NCI-H2196 treated with DMSO at 0.1 percent for 48 hours (cell line): ENCODE data around the gene FOXO1.

Experiments
- DNase-seq: peaks from one replicate; lab custom pipeline; 2025; ENCODE audit not compliant: unreplicated experiment; lab: John Stamatoyannopoulos, UW

Gene FOXO1

DNA sequence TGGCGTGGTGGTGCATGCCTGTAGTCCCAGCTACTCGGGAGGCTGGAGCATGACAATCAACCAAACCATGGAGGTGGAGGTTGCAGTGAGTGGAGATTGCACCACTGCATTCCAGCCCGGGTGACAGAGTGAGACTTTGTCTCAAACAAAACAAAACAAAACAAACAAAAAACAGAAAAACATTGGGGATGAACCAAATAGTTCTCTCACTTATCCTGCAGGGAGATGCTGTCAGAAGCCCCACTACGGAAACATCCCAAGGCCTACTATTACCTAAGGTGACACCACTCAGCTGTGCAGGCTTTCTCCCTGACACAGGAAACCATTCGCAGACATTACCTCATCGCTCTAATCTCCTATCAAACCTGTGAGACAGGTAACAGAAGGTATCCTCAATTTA lies 113.5 kb downstream of the FOXO1 start:
- no peak for DNase-seq

DNA sequence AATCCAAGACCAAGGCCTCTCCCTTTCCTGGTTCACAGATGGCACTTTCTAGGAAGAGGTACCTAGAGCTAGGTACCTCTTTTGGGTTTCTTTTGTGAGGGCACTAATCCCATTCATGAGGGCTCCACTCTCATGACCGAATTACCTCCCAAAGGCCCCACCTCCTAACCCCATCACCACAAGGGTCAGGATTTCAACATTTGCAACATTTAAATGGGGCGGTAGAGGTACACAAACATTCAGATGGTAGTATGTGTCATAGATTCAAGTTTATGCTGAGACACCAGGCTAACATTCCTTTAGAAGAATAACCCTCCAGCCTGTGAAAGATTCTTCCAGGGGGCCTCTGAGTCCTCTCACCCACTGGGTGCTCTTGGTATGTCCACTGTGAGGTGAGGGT lies 116.3 kb downstream of the FOXO1 start:
- no peak for DNase-seq

DNA sequence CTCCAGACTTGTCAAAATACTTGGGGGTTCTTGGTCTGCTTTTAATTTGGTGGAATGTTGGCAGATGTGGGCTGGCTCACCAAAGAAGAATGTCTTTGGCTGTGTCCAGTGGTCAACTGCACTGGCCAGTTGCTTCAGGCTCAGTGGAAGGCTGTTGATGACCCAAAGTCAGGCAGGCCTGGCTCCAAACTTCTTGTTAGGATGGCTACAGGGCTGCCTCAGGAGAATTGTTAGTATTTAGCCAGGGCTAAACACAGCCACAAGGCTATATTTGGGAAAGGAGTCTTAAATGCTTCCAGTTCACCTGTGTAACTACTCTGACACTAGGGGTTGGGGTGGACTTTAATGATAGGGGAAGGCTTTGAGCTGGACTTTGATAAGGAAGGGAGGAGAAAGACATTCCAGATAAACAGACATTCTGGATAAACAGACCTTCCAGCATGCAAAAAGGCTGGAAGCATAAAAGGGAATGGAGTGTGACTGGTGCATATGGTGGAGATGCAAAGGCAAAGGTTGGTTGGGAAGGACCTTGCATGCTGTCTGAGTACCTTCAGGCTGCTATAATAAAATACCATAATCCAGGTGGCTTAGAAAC lies 116.8 kb downstream of the FOXO1 start:
- DNase-seq: no peak

DNA sequence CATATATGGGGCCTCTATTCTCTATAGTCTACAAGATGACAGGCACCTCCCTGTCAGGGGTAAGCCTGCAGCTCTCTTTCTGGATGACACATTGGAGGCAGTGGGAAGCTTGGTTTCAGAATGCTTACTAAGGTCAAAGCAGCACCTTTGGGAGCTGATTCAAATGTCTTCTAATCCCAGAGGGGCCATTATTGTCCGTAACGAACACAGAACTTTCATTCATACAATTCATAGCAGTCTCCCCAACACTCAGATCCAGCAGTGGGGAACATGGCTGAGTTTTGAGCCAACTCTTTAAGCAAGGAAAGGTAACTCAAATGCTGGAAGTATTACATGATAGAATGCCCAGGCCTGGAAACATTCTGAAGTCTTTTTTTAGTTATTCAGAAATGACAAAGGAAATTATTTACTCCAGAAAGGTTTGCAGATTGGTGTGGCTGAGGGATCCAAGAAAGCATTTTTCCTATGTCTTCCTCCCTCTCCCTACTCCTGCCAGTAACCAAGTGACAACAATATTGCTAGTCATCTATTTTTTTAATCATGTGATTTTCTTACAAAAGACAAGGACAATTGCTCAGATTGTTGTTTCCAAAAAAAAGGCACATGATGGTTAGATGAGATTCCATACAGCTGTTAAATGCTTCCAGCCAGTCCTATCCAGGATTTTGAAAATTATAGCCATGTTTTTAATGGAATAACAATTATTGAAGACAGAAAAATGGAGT lies 118.7 kb downstream of the FOXO1 start:
- no peak for DNase-seq

DNA sequence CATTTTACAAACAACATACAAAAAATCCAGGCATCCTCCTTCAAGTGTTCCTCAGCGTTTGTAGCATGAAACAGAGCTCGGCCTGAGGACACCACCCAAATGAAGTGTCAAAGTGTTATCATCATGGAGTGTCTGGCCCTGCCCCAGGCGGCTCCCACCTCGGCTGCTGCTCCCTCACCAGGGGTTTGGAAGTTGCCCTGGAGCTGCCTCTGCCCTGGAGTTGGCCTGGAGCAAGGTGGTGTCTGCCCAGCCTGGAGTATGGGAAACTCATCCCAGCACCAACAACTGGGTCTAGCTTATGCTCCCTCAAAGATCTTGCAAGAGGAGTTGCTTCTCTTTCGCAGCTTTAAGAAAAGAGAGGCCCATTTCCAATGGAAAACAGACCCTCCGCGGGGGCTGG lies 120.4 kb downstream of the FOXO1 start:
- DNase-seq: no peak

DNA sequence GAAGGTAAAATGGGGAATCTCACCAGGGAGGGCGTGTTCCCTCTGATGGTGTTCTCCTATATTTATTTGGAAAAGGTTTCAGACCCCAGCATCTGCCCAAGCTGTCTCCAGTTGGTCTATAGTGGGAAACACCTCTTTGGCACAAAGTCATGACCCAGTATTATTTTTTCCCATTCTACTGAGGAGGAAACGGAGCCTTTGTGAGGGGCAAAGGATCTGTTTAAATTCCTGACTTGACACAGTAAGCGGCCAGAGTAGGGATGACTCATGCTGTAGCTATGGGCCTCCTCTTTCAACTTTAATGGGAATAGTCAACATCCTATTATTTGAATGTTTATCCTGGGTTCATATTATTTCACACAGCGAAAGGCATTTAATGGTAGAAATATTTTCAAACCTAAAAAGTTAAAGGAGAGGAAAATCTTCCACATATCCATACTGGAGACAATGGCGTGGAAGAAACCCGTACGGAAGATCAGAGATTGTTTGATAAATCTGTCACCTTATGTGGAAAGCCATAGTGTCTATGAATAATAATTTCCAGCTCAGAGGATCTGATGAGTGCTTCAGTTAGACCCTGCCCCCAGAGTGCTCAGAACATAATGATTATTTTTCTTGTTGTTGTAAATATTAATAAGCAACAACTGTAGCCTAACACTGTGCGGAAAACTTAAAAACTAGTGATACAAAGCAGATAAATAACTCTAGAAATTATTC lies 126.0 kb downstream of the FOXO1 start:
- DNase-seq: peak; percentile 2

DNA sequence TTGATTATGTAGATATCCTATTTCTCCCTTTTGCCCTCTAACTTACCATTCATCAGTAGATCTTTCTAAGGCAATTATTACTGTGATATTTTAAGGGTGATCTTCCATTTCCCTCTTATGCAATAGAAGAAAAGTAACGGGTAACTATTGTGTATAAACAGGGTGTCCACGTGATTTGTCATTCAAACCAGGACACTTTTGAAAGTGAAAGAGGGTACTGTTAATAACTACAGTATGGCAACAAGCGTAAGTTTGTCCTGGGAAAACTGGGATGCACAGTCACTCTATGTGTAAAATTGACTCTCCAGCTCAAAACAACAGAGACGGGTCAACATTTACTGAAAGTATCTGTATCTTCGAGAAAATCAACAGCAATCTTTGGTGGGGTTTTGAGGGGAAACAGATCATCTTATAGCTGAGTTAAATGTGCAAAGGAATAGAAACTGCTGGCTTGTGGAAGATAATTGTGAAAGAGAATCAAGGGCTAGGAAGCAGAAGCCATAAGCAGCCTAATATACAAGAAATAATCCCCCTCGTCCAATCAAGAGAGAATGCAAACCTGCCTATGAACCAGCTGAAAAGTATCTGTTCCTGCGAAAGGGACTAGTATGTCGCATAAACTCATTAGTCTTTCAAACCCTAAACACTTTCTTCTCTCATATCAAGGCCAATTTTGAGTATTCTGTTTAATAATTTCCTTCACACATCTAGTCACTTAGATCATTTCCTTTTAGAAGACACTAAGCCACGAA lies 126.7 kb downstream of the FOXO1 start:
- no peak for DNase-seq

DNA sequence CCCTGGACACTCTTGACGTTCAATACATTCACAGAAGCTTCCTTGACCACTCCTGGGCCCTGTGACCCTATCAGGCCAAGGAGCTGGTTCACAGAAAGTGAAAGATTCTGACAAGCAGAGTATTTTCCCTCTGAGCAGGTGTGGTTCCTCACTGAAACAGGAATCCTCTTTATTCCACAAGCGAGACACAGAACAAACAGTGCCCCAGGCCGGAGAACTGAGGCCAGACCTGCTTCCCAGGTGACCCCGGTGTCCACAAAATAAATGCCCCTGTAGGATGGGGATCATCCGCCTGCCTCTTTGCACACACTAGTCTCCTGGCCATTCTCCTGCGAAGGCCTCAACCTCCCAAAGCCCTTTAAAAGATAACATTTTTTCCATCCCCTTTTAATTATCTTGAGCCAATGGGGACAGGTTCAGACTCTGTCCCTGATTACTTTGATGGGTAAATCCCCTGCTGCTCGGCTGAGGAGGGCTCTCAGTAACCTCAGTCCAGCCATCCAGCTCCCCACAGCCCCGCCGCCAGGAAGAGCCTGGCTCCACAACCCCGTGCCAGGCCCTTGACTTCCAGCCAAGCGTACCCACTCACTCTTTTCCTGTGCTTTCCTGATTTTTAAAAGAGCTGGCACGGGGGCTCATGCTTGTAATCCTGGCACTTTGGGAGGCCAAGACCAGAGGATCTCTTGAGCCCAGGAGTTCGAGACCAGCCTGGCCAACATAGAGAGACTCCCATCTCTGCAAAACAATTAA lies 129.1 kb downstream of the FOXO1 start:
- DNase-seq: no peak

DNA sequence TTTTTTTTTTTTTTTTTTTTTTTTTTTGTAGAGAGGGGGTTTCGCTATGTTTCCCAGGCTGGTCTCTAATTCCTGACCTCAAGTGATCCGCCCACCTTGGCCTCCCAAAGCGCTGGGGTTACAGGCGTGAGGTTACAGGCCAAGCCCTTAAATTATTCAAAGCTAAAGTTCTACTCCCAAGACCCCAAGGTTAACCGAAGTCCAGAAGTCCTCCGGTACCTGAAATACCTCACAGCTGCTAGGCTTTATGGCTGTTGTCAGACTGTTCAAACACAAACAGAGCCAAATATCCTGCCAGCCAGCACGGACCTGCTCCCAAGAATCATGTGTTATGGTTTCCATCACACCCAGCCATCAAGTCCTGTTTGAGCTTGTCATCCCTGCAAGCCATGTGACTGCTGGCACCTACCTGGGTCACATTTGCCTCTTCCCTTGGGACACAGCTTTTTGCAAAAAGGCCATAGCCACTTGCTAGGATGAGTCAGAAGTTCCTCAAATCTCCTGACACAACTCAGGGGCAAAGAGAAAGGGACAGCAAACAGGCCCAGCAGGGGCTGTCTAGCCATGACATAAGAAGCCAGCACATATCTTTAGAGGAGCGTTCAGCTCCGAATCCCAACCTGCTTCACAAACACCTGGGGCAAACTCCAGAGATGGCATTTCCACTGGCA lies 129.9 kb downstream of the FOXO1 start:
- DNase-seq: peak; percentile 0

DNA sequence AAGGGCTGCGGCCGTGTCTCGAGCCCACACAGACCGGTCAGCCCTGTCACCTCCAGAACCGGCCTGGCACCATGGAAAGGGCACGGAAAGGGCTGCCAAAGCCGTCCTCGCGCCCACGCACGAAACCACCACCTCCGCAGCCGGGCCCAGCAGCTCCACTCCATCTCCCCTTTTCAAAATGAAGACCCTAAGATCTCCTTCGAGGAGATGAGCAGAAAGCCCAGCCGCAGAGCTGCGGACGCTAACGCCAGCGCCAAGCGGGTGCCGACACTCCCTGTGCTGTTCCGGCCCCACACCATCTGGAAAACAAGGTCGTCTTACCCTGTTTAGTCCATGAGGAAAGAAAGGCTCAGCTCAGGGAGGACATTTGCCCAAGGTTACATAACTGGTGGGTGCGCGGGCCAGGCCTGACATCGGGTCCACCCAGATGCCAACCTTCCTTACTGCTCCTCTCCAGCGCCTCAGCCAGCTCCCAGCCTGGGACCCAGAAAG lies 131.1 kb downstream of the FOXO1 start:
- DNase-seq: no peak

DNA sequence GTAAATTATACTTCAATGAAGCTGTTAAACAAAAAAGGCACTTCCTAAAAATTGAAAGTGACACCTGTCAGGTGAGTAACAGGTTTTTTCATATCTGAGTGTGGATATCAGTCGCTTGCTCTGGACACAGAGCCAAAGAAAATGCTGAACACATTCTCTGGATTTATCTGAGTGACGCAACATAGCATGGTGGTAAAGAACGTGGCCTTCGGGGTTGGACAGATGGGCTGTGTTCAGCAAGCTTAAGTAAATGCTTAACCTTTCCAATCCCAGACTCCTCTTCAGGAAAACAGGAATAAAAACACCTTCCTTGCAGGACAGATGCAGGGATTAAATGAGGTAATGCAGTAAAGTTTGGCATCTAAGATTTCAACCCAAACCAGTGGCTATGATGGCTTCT lies 132.0 kb downstream of the FOXO1 start:
- no peak for DNase-seq

DNA sequence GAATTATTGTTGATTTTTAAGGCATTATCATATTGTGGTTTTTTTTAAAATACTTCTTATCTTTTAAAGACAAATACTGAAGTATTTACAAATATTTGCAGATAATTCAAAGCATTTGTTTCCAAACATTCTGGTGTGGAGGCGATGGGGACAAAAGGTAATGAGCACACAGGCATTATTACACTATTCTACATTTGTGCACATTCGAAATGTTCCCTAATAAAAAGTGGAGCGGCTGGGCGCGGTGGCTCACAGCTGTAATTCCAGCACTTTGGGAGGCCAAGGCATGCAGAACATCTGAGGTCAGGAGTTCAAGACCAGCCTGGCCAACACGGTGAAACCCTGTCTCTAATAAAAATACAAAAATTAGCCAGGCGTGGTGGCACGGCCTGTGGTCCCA lies 133.4 kb downstream of the FOXO1 start:
- DNase-seq: no peak

DNA sequence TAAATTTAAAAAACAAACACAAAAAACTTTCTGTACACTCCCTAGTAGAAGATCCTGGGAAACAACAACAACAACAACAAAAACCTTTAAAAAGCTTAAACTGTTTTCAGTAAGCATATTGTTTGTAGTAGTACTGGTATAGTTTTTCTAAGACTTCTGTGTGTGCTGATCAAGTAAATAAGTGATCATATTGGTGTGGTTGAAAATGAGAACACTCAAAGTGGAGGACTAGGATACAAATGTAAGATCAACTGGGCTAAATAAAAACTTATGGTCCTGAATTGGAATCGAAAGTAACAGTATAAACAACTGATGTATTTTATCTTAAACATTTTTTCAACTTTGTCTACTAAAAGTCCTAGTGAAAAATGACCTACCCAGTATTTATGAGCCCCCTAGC lies 135.5 kb downstream of the FOXO1 start:
- no peak for DNase-seq

DNA sequence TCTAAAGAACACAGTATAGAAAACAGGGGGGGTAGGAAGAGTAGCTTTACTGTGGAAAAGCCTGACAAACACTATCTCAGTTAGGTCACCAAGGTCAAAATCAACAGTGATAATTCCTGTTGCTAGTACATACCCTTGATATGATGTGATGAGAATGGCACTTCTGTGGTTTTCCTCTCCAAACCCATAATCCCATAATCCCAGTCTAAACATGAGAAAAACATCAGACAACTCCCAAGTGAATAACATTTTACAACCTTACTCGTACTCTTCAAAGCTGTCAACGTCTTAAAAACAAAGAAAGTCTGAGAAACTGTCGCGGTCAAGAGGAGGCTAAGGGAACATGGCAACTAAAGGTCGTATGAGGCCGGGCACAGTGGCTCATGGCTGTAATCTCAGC lies 137.6 kb downstream of the FOXO1 start:
- DNase-seq: no peak

DNA sequence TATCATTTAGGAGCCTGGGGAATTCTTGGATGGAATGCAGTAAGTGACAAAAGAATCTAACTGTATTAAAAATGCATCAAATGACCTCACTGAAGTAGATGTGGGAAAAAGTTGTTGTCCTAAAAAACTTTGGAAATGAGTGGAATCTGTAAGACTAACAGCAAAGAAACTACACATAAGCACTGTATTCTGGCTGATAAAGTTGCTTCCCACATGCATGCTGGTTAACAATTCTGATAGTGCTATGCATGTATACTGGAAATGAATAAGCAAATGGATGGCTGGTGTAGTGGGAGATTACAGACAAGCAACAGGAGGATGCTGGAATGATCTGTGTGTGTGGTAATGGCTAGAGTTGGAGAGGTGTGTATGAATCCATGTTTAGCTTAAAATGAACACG lies 138.5 kb downstream of the FOXO1 start:
- no peak for DNase-seq

DNA sequence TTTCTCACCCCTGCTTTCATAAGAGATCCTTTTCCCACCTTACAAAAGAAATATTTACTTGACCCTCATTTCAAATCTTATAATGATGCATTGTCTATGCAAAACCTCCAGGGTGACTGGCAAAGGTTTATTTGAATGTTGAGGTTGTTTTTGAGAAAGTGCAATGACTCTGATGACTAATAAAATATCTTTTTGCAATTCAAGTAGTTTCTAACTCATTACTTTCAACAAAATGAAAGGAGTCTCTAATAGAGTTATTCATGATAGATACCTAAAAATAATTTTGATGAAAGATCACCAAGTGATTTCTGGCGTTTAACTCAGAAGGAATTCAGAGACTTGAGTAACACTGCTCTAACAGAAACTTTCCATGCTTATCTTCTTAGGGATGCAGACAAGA lies 144.2 kb downstream of the FOXO1 start:
- no peak for DNase-seq

DNA sequence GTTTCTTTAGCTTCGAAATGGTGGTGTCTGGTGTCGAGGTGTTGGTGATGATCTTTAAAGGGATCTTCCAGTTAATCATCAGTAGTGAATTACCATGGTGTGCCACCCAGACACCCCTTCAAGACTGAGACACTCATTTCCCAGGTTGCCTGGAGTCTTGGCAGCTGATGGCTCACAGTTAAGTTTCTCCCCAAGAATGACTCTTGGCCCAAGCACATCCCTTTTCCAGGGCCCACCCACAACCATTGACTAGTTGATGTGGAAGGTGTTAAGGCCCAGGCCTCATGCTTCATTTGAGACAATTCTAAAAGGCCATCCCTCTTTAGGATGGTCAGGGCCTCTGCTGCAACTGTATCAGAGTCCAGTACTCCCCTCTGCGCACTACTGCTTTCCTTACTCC lies 145.5 kb downstream of the FOXO1 start:
- DNase-seq: no peak

DNA sequence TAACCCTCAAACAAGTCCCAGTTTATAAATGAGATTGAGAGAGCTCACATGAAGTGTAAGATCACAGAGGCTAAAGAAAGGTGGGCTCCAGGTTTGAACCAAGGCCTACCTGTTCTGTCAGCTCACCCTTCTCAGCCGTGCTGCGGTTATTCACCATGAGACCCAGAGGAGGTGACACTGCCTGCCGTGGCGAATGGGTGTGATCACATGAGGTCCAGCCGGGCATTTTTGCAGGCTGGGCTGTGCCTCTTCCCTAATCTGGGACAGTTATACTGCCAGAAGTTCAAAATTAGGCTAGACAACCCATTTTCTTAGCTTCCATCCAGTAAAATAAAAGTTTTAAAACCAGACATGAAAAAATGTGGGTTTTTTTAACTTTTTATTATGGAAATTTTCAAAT lies 146.8 kb downstream of the FOXO1 start:
- no peak for DNase-seq

DNA sequence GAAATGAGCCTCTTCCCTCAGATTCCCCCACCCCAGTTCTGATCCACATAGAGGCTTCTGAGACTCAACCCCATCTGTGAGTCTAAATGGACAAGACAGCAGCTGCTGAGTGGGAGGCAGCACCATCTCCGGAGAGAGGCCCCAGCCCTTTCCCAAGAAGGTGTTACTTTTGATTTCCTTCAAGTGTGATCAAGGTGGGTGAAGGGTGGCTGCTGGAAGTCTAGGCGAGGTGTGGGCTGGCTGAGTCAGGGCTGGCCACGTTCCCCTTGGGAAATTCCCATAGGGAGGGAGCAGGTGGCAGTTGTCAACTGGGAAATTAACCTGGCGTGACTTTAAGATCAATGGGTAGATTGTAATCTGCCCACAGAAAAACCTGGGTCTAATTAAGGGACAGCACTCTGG lies 148.0 kb downstream of the FOXO1 start:
- DNase-seq: no peak
